ENCODE data around the gene PRDM7.

The PRDM7 gene

DNA sequence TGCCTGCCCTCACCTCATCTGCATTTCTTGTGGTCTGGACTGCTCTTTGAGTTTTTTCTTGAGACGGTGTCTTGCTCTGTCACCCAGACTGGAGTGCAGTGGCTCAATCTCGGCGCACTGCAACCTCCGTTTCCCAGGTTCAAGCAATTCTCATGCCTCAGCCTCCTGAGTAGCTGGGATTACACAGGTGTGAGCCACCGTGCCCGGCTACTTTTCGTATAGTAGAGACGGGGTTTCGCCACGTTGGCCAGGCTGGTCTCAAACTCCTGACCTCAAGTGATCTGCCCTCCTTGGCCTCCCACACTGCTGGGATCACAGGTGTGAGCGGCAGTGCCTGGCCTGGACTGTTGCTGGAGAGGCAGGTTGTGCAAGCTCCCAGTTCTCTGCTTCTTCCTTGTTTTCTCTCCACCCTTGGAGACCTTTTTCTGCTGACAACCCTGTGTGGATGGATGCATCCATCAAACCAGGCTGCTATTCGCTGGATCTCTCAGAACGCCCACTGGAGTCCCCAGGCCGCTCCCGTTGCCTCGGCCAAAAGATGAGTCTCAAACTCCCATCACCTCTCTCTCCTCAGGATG is 35.1 kb downstream of the PRDM7 start:
- no peak overlapping the region for H3K27ac ChIP-seq (ENCODE audit: low read length)
- H3K9ac ChIP-seq (ENCODE audit: low read depth, low read length): no peak overlapping the region
- H3K4me2 ChIP-seq (ENCODE audit: insufficient read depth, low read length): no peak overlapping the region
- ATAC-seq (ENCODE audit: insufficient read depth, low read depth) (no peak), DNase-seq (no peak)
- no peaks in the 10 kb centered on the region for H3K27me3 ChIP-seq (ENCODE audit: insufficient read depth, low read length, poor library complexity)
- H3K4me3 ChIP-seq (ENCODE audit: low read depth in 1 of 2, low read length in 2 of 2): no peak overlapping the region
- H3K4me1 ChIP-seq (ENCODE audit: insufficient read depth, low read length): no peaks in the 10 kb centered on the region
- no peaks in the 10 kb centered on the region for H3K9me3 ChIP-seq (ENCODE audit: insufficient read depth, low read length, severe bottlenecking)
- no peak for TF ChIP-seq EZH2 (IDR thresholded peaks at IDR 0.05; ENCODE audit: borderline replicate concordance, low read depth, low read length, severe bottlenecking)
- TF ChIP-seq, protein P1, sequence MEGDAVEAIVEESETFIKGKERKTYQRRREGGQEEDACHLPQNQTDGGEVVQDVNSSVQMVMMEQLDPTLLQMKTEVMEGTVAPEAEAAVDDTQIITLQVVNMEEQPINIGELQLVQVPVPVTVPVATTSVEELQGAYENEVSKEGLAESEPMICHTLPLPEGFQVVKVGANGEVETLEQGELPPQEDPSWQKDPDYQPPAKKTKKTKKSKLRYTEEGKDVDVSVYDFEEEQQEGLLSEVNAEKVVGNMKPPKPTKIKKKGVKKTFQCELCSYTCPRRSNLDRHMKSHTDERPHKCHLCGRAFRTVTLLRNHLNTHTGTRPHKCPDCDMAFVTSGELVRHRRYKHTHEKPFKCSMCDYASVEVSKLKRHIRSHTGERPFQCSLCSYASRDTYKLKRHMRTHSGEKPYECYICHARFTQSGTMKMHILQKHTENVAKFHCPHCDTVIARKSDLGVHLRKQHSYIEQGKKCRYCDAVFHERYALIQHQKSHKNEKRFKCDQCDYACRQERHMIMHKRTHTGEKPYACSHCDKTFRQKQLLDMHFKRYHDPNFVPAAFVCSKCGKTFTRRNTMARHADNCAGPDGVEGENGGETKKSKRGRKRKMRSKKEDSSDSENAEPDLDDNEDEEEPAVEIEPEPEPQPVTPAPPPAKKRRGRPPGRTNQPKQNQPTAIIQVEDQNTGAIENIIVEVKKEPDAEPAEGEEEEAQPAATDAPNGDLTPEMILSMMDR (IDR thresholded peaks at IDR 0.05; ENCODE audit: borderline replicate concordance, extremely low read depth, low read length, poor library complexity, severe bottlenecking): no peak
- H2AFZ ChIP-seq (ENCODE audit: low read depth, low read length): no peak overlapping the region
- H3K79me2 ChIP-seq (ENCODE audit: insufficient read depth, low read length): no peaks in the 10 kb centered on the region
- peaks cover 4% of the 10 kb centered on the region; the same call in 1 of the 2 replicates for H4K20me1 ChIP-seq (ENCODE audit: insufficient read depth, low read length)
- H3K36me3 ChIP-seq (ENCODE audit: insufficient read depth, low read length): peaks cover 15% of the 10 kb centered on the region

DNA sequence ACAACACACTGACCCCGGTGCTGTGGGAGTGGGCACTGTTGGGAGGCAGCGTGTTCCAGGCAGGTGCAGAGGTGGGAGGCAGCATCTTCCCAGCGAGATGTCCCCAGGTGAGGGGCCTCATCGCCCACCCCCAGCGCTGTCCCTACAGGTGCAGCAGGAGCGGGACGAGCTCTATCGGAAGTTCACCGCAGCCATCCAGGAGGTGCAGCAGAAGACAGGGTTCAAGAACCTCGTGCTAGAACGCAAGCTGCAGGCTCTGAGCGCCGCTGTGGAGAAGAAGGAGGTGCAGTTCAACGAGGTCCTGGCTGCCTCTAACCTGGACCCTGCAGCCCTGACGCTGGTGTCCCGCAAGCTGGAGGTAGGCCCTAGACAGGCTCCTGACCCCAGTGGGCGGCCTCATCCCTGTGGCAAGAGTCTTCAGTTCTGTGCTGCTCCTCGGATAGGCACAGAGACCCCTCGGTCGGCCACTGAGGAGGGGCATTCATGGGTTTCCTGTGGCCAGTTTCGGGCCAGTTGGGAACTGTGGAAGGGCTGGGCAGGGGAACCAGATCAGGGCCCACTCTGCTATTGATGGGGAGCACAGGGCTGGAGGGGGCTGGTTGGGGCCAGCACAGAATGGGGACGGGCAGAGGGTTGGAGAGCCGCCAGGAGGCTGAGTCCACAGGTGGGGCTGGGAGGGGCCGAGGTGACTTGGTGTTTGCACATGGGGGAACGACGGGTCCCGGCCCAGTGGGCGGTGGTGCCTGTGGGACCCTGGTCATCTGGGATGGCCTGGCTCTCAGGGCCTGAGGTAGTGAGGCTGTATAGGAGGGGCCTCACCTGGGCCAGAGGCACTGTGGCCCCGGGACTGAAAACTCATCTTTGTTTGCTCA is 36.7 kb downstream of the PRDM7 start:
- peaks cover 4% of the 10 kb centered on the region; the same call in 1 of the 2 replicates for H4K20me1 ChIP-seq (ENCODE audit: insufficient read depth, low read length)
- H3K9ac ChIP-seq (ENCODE audit: low read depth, low read length): no peak overlapping the region
- H3K4me3 ChIP-seq (ENCODE audit: low read depth in 1 of 2, low read length in 2 of 2): no peak overlapping the region
- no peak overlapping the region for H3K27ac ChIP-seq (ENCODE audit: low read length)
- H2AFZ ChIP-seq (ENCODE audit: low read depth, low read length): no peak overlapping the region
- H3K4me2 ChIP-seq (ENCODE audit: insufficient read depth, low read length): no peak overlapping the region
- no peaks in the 10 kb centered on the region for H3K27me3 ChIP-seq (ENCODE audit: insufficient read depth, low read length, poor library complexity)
- TF ChIP-seq, protein P1 (IDR thresholded peaks at IDR 0.05; ENCODE audit: borderline replicate concordance, extremely low read depth, low read length, poor library complexity, severe bottlenecking): no peak
- no peak for TF ChIP-seq EZH2 (IDR thresholded peaks at IDR 0.05; ENCODE audit: borderline replicate concordance, low read depth, low read length, severe bottlenecking)
- no peaks in the 10 kb centered on the region for H3K4me1 ChIP-seq (ENCODE audit: insufficient read depth, low read length)
- peaks cover 15% of the 10 kb centered on the region for H3K36me3 ChIP-seq (ENCODE audit: insufficient read depth, low read length)
- no peaks in the 10 kb centered on the region for H3K79me2 ChIP-seq (ENCODE audit: insufficient read depth, low read length)
- DNase-seq (no peak), ATAC-seq (ENCODE audit: insufficient read depth, low read depth) (no peak)
- H3K9me3 ChIP-seq (ENCODE audit: insufficient read depth, low read length, severe bottlenecking): no peaks in the 10 kb centered on the region

DNA sequence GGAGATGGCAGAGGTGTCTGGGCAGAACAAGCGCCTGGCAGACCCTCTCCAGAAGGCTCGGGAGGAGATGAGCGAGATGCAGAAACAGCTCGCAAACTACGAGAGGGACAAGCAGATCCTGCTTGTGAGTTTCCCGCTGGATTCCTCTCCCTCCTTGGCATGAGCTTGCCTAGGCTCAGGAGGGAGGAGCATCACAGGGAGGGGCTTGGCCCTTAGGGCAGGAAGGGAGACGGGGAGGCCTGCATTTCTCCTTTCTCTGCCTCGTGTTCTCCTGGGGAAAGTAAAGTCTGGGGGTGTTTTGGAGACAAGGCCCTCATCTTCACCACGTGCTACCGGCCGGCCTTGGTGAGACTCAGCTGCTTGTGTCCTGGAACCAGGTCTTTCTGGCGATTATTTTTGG is 39.9 kb downstream of the PRDM7 start:
- Histone ChIP-seq H3K4me3 (ENCODE audit: low read depth in 1 of 2, low read length in 2 of 2) (no peak overlapping the region), H3K27me3 (ENCODE audit: insufficient read depth, low read length, poor library complexity) (no peaks in the 10 kb centered on the region), H3K4me2 (ENCODE audit: insufficient read depth, low read length) (no peak overlapping the region), H3K79me2 (ENCODE audit: insufficient read depth, low read length) (no peaks in the 10 kb centered on the region), H3K36me3 (ENCODE audit: insufficient read depth, low read length) (peaks cover 10% of the 10 kb centered on the region), H2AFZ (ENCODE audit: low read depth, low read length) (no peak overlapping the region), H3K9me3 (ENCODE audit: insufficient read depth, low read length, severe bottlenecking) (no peaks in the 10 kb centered on the region), H4K20me1 (ENCODE audit: insufficient read depth, low read length) (peaks cover 17% of the 10 kb centered on the region), H3K9ac (ENCODE audit: low read depth, low read length) (no peak overlapping the region), H3K4me1 (ENCODE audit: insufficient read depth, low read length) (no peaks in the 10 kb centered on the region), H3K27ac (ENCODE audit: low read length) (no peak overlapping the region)
- TF ChIP-seq, protein P1 (IDR thresholded peaks at IDR 0.05; ENCODE audit: borderline replicate concordance, extremely low read depth, low read length, poor library complexity, severe bottlenecking): no peak
- no peak for TF ChIP-seq EZH2 (IDR thresholded peaks at IDR 0.05; ENCODE audit: borderline replicate concordance, low read depth, low read length, severe bottlenecking)
- DNase-seq (no peak), ATAC-seq (ENCODE audit: insufficient read depth, low read depth) (no peak)
